HL-60 (cell line): Measurements from ENCODE around the gene DOCK9.

Experiments used
- POLR2AphosphoS5 ChIP-seq: IDR thresholded peaks from 2 replicates; pipeline ENCODE4 v1.6.1; 2012; ENCODE audit warnings: low read depth
- REST ChIP-seq: IDR thresholded peaks from 2 replicates; pipeline ENCODE4 v1.6.1; 2012; ENCODE audit warnings: low read depth; ENCODE audit not compliant: insufficient replicate concordance
- SPI1 ChIP-seq: IDR thresholded peaks from 2 replicates; pipeline ENCODE4 v1.6.1; 2012; ENCODE audit warnings: low read depth, mild to moderate bottlenecking, borderline replicate concordance
- TF ChIP-seq, protein P1 (sequence below): IDR thresholded peaks from one replicate; pipeline ENCODE4 v1.5.1; 2011; ENCODE audit warnings: low read length, control low read depth, inconsistent platforms; ENCODE audit not compliant: insufficient read depth

DNA sequence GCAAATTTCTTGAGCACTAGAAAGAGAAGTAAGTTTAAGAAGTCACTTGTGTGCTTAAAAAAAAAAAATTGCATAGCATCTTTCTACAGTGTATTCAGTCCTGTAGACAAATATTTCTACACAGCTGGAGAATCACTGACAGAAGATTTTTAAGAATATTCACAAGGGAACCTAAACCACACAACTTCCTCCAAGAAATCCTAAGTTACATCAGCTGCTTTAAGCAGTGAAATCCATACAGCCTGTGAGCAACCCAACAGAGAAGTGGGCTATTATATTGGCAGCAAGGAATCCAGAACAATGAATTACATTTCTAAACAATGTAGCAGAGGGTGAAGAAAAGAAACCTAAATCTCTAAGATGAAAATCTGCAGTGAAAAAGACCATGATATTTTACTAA is 1.5 kb downstream of the DOCK9 start:
- TF ChIP-seq POLR2AphosphoS5 (no peak), REST (no peak), SPI1 (no peak)
- TF ChIP-seq, protein P1, sequence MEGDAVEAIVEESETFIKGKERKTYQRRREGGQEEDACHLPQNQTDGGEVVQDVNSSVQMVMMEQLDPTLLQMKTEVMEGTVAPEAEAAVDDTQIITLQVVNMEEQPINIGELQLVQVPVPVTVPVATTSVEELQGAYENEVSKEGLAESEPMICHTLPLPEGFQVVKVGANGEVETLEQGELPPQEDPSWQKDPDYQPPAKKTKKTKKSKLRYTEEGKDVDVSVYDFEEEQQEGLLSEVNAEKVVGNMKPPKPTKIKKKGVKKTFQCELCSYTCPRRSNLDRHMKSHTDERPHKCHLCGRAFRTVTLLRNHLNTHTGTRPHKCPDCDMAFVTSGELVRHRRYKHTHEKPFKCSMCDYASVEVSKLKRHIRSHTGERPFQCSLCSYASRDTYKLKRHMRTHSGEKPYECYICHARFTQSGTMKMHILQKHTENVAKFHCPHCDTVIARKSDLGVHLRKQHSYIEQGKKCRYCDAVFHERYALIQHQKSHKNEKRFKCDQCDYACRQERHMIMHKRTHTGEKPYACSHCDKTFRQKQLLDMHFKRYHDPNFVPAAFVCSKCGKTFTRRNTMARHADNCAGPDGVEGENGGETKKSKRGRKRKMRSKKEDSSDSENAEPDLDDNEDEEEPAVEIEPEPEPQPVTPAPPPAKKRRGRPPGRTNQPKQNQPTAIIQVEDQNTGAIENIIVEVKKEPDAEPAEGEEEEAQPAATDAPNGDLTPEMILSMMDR = no peak
